ENCODE measurements around the gene DTNB.

- no peak for TF ChIP-seq CTCF (conservative IDR thresholded peaks at IDR 0.05)
- TF ChIP-seq EZH2 (IDR thresholded peaks at IDR 0.05; ENCODE audit: low read depth), result no peak
Measured at GRCh38 chr2:25361261-25362048, 311.9 kb downstream of the DTNB start.

All from PC-9 (cell line).